GM10248 (cell line): ENCODE measurements around the gene AHDC1.

Experiments
- CTCF ChIA-PET: fragments of 300-600 bp; sonication (Branson Sonifier 250); formaldehyde crosslinking; extraction: SDS; loops from one replicate; lab custom pipeline; 2021; ENCODE audit warnings: antibody characterized with exemption; lab: Yijun Ruan, JAX
- POLR2A ChIA-PET: fragments of 350-650 bp; sonication (Branson Sonifier 250); formaldehyde crosslinking; extraction: SDS; loops from one replicate; lab custom pipeline; 2020; ENCODE audit warnings: antibody characterized with exemption; lab: Yijun Ruan, JAX
- DNase-seq: peaks from one replicate; pipeline ENCODE4 v3.0.0; 2012; ENCODE audit errors: extremely low spot score
- CTCF ChIP-seq: IDR thresholded peaks from 2 replicates; pipeline ENCODE4 v1.5.1; 2012; ENCODE audit warnings: mild to moderate bottlenecking, low read depth; ENCODE audit errors: extremely low read depth, missing control alignments, control extremely low read depth

AHDC1 gene

GRCh38 chr1:27638805-27639204 lies 34.9 kb upstream of the AHDC1 start:
- DNase-seq: no peak
- CTCF ChIA-PET: interaction anchor here (0.7 to 2.8 kb wide), 4 partner anchors 11 to 82 kb away, joined by 4 to 12 read pairs (median 5); no protein-coding TSS in a partner anchor
- no peak for TF ChIP-seq CTCF
- POLR2A ChIA-PET: interaction anchor here (1.0 kb wide), 1 partner anchor 13 kb away, joined by 3 read pairs; no protein-coding TSS in a partner anchor

- ChIA-PET POLR2A (no interaction called here), CTCF (interaction anchor here (0.7 to 2.8 kb wide), 4 partner anchors 12 to 81 kb away, joined by 4 to 12 read pairs (median 5); no protein-coding TSS in a partner anchor)
- no peak for DNase-seq
- TF ChIP-seq CTCF: no peak
These were observed 34.2 kb upstream of the AHDC1 start for GRCh38 chr1:27638047-27638734.

GRCh38 chr1:27635396-27636142 lies 31.6 kb upstream of the AHDC1 start:
- POLR2A ChIA-PET: interaction anchor here (0.7 kb wide), 1 partner anchor 240 kb away, joined by 4 read pairs; no protein-coding TSS in a partner anchor

GRCh38 chr1:27634985-27635367 lies 31.0 kb upstream of the AHDC1 start, which contains the start of gene FGR:
TSS of gene FGR (minus strand) at chr1:27635185. CDS start at chr1:27623916, 11,269 bp downstream.
- no peak for DNase-seq
- no peak for TF ChIP-seq CTCF
- POLR2A ChIA-PET: no interaction called here
- CTCF ChIA-PET: interaction anchor here (1.6 kb wide), 2 partner anchors 13 to 28 kb away, joined by 3 to 7 read pairs; no protein-coding TSS in a partner anchor

More at GRCh38 chr1:27635396-27636142, 31.6 kb upstream of the AHDC1 start:
- DNase-seq: no peak
- CTCF ChIA-PET: interaction anchor here (0.9 to 1.6 kb wide), 4 partner anchors 12 to 29 kb away, joined by 3 to 7 read pairs (median 4); no protein-coding TSS in a partner anchor
- TF ChIP-seq CTCF: no peak

- CTCF ChIA-PET: no interaction called here
- TF ChIP-seq CTCF: no peak
- DNase-seq: no peak
These were observed 30.4 kb upstream of the AHDC1 start for GRCh38 chr1:27634177-27634984.

GRCh38 chr1:27633640-27634176 lies 29.8 kb upstream of the AHDC1 start:
- TF ChIP-seq CTCF: no peak
- no peak for DNase-seq
- POLR2A ChIA-PET: no interaction called here
- CTCF ChIA-PET: no interaction called here

More at GRCh38 chr1:27634177-27634984, 30.4 kb upstream of the AHDC1 start:
- POLR2A ChIA-PET: no interaction called here
